ENCODE data around the gene MED22. TPM values are rescaled to one million over a fixed set of nuclear protein-coding genes. Genes with fewer than 3 reads are reported as not detected.

MED22 gene
- total RNA-seq, 1 experiment from 2014 or later = 26.2 TPM

DNA sequence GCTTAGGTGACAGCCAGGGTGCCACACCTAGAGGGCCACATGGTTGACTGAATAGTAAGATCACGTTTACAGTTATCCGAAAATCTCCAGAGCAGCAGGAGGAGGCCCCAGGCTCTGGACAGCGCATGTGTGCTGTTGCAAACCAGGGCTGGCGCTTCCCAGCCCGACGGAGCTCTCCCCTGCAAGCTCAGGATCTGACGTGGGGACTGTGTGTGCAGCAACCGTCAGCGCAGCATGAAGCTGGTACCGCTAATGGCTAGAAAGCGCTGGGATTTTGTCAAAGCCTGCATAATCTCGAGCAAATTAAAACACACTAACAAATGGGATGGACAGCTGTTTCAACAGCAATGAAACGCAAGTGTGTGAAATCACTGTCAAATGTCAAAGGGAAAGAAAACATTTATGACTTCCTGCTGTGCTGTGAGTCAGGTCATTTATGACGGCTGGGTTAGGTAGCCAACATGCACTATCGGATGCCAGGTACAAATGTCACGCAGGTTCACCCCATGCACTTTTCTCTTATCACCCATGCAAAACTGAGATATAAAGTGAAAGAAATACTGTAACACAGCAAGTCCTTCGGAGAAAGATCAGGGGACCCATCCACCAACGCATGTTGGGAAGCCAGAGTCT, 20.4 kb upstream of the MED22 start:
- CTCF ChIA-PET = no interaction called here
- ATAC-seq (no peak), DNase-seq (ENCODE audit: low read depth, low spot score) (no peak)
- no peak overlapping the region for H3K27ac ChIP-seq (ENCODE audit: low read length)
- BruUV-seq (replicated peaks) = no TSS peak
- in situ Hi-C loops (cut with HindIII; ENCODE audit: low pct_unique_long_range_greater_than_20kb, low sequenced_read_pairs) (no loop called here), intact Hi-C loops (cut with micrococcal nuclease; ENCODE audit: unreplicated experiment) (no loop called here)
- H3K27me3 ChIP-seq (ENCODE audit: control insufficient read depth, insufficient read depth, low read length) = no peaks in the 10 kb centered on the region
- H3K4me3 ChIP-seq (ENCODE audit: low read depth in 2 of 2, low read length in 2 of 2) = no peak overlapping the region
- POLR2A ChIA-PET = no interaction called here
- no peaks in the 10 kb centered on the region for H3K9me3 ChIP-seq (ENCODE audit: control insufficient read depth, insufficient read depth, low read depth, low read length)
- H3K36me3 ChIP-seq (ENCODE audit: control insufficient read depth, insufficient read depth, low read length) = peaks cover 6% of the 10 kb centered on the region; the same call in 1 of the 2 replicates
- H3K4me1 ChIP-seq (ENCODE audit: control insufficient read depth, insufficient read depth, low read length) = peaks cover 13% of the 10 kb centered on the region
- TF ChIP-seq CTCF (IDR thresholded peaks at IDR 0.05) = no peak
- no peak for TF ChIP-seq TCF7L2 (IDR thresholded peaks at IDR 0.05; ENCODE audit: low read depth, low read length)
- no peak for TF ChIP-seq REST (IDR thresholded peaks at IDR 0.05; ENCODE audit: insufficient read depth in 1 of 2, low read depth in 2 of 2, low read length in 1 of 2)
- no peak for TF ChIP-seq POLR2AphosphoS5 (IDR thresholded peaks at IDR 0.05; ENCODE audit: low read depth, low read length)
- TF ChIP-seq SIN3A (IDR thresholded peaks at IDR 0.05; ENCODE audit: borderline replicate concordance, insufficient read depth, low read depth, low read length) = no peak

DNA sequence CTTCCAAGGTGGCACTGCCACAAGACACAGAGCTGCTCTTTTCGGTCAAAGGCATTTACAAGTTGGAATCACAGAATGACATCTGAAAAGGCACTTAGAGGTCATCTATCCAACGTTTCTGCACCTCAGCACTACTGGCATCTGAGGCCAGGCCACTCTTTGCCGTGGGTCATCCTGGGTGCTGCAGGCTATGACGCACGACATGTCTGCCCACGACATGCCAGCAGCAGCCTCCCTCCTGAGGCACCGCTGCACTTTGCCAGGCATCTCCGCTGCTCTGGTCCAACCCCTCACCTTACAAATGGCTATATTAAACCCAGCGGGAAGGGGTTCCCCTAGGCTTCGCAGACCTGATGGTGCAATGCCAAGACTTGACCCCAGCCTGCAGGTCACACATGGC, 19.8 kb upstream of the MED22 start:
- no peak for TF ChIP-seq SIN3A (IDR thresholded peaks at IDR 0.05; ENCODE audit: borderline replicate concordance, insufficient read depth, low read depth, low read length)
- TF ChIP-seq POLR2AphosphoS5 (IDR thresholded peaks at IDR 0.05; ENCODE audit: low read depth, low read length) = no peak
- TF ChIP-seq TCF7L2 (IDR thresholded peaks at IDR 0.05; ENCODE audit: low read depth, low read length) = no peak
- no peak for TF ChIP-seq REST (IDR thresholded peaks at IDR 0.05; ENCODE audit: insufficient read depth in 1 of 2, low read depth in 2 of 2, low read length in 1 of 2)
- no peak for TF ChIP-seq CTCF (IDR thresholded peaks at IDR 0.05)
- Histone ChIP-seq H3K27me3 (ENCODE audit: control insufficient read depth, insufficient read depth, low read length) (no peaks in the 10 kb centered on the region), H3K9me3 (ENCODE audit: control insufficient read depth, insufficient read depth, low read depth, low read length) (no peaks in the 10 kb centered on the region), H3K4me1 (ENCODE audit: control insufficient read depth, insufficient read depth, low read length) (peaks cover 13% of the 10 kb centered on the region), H3K36me3 (ENCODE audit: control insufficient read depth, insufficient read depth, low read length) (peaks cover 6% of the 10 kb centered on the region; the same call in 1 of the 2 replicates), H3K27ac (ENCODE audit: low read length) (no peak overlapping the region), H3K4me3 (ENCODE audit: low read depth in 2 of 2, low read length in 2 of 2) (no peak overlapping the region)
- DNase-seq (ENCODE audit: low read depth, low spot score) = no peak
- intact Hi-C loops (cut with micrococcal nuclease; ENCODE audit: unreplicated experiment) (no loop called here), in situ Hi-C loops (cut with HindIII; ENCODE audit: low pct_unique_long_range_greater_than_20kb, low sequenced_read_pairs) (no loop called here)
- ChIA-PET CTCF (no interaction called here), POLR2A (no interaction called here)
- no TSS peak for BruUV-seq (replicated peaks)
- ATAC-seq = no peak
